ENCODE data around the gene CACNA1A. TPM values are rescaled to one million over a fixed set of nuclear protein-coding genes. Genes with fewer than 3 reads are reported as not detected.
"Not testable (repeated sequence)": the region's sequence is repeated elsewhere in the genome, so short reads cannot be mapped to it uniquely, and the experiment has no call there.

CACNA1A gene
- total RNA-seq, 6 experiments from 2014 or later = 1.3 to 13.2 (median 10.0) TPM

DNA sequence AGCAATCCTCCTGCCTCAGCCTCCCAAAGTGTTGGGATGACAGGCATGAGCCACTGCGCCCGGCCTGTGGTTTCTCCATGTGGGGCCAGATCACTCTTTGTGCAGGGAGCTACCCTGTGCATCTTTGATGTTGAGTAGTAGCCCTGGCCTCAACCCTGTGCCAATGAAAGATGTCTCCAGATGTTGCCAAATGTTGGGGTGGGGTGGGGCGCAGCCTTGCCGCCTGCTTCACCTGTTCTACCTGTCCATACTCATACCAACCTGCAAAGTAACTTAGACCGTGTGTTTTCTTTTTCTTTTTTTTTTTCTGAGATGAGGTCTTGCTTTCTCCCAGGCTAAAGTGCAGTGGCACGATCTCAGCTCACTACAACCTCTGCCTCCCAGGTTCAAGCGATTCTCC is 335.1 kb downstream of the CACNA1A start:
- Mint-ChIP-seq H3K4me1 (ENCODE audit: low read depth) (peaks cover 61% of the 10 kb centered on the region), H3K9me3 (no peaks in the 10 kb centered on the region), H3K4me3 (no peak overlapping the region), H3K27ac (peak overlapping the region; percentile 58), H3K36me3 (ENCODE audit: low read depth) (no peaks in the 10 kb centered on the region), H3K27me3 (ENCODE audit: insufficient read depth) (peaks cover 4% of the 10 kb centered on the region)
- no peak for DNase-seq
- TF ChIP-seq, protein P1, sequence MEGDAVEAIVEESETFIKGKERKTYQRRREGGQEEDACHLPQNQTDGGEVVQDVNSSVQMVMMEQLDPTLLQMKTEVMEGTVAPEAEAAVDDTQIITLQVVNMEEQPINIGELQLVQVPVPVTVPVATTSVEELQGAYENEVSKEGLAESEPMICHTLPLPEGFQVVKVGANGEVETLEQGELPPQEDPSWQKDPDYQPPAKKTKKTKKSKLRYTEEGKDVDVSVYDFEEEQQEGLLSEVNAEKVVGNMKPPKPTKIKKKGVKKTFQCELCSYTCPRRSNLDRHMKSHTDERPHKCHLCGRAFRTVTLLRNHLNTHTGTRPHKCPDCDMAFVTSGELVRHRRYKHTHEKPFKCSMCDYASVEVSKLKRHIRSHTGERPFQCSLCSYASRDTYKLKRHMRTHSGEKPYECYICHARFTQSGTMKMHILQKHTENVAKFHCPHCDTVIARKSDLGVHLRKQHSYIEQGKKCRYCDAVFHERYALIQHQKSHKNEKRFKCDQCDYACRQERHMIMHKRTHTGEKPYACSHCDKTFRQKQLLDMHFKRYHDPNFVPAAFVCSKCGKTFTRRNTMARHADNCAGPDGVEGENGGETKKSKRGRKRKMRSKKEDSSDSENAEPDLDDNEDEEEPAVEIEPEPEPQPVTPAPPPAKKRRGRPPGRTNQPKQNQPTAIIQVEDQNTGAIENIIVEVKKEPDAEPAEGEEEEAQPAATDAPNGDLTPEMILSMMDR (IDR thresholded peaks at IDR 0.05) = no peak

DNA sequence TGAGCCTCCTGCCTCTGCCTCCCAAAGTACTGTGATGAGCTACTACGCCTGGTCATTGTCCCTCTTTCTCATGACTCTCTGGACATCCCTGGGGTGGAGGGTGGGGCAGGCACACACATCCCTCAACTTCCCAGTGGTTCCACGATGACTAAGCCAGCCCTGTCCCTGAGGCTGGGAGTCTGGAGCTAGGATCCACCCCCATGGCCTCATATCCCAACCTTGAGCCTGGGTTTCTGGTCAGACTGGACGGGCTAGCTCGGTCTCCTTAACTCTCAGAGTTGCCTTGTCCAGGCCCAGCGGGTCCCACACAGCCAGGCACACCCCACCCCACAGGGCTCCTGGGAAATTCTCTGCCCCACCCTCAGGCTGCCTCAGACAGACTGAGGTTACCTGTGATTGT is 336.5 kb downstream of the CACNA1A start:
- H3K9me3 Mint-ChIP-seq = no peaks in the 10 kb centered on the region
- H3K36me3 Mint-ChIP-seq (ENCODE audit: low read depth) = no peaks in the 10 kb centered on the region
- peak overlapping the region; percentile 48; the same call in 1 of the 2 replicates for H3K4me3 Mint-ChIP-seq
- TF ChIP-seq, protein P1 (IDR thresholded peaks at IDR 0.05) = no peak
- peaks cover 71% of the 10 kb centered on the region for H3K4me1 Mint-ChIP-seq (ENCODE audit: low read depth)
- DNase-seq = peak; percentile 73
- H3K27me3 Mint-ChIP-seq (ENCODE audit: insufficient read depth) = peaks cover 4% of the 10 kb centered on the region
- H3K27ac Mint-ChIP-seq = peak overlapping the region; percentile 90

DNA sequence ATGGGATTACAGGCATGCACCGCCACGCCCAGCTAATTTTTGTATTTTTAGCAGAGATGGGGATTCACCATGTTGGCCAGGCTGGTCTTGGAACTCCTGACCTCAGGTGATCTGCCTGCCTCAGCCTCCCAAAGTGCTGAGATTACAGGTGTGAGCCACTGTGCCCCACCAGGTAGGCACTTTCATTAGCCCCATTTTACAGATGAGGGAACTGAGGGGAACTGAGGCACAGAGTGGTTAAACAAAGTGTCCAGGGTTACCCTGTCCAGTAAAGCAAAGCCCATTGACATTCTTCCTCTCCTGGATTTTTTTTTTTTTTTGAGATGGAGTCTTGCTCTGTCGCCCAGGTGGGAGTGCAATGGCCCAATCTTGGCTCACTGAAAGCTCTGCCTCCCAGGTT is 340.1 kb downstream of the CACNA1A start:
- not testable (repeated sequence) for H3K27me3 Mint-ChIP-seq (ENCODE audit: insufficient read depth); H3K9me3 Mint-ChIP-seq; DNase-seq; H3K4me3 Mint-ChIP-seq; H3K36me3 Mint-ChIP-seq (ENCODE audit: low read depth)
- Mint-ChIP-seq H3K4me1 (ENCODE audit: low read depth) (peaks cover 76% of the 10 kb centered on the region), H3K27ac (peak overlapping the region; percentile 97)

DNA sequence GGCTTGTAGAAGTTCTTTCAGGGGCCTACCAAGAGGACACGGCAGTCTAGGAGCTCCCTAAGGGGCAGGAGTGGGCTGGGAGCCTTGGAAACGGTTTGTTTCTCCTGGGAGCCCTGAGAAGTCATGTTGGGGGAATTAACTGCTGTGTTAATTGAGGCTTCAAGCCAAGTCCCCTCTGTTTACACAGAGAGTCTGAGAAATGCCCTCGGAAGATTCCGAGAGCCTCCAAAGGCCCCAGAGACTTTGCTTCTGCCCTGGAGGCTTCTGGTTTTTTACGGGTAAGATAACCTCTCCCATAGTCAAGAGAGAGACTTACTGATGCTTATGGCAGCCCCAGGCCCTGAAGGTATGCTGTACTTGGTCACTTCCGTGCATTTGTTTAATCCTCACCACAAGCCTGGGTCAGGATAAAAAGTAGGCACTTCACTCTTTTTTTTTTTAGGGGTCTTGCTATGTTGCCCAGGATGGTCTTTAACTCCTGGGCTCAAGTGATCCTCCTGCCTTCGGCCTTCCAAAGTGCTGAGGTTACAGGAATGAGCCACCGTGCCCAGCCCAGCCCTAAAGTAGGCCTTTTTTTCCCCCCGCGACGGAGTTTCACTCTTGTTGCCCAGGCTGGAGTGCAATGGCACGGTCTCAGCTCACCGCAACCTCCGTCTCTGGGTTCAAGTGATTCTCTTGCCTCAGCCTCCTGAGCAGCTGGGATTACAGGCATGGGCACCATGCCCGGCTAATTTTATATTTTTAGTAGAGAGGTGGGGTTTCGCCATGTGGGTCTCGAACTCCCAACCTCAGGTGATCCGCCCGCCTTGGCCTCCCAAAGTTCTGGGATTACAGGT is 340.9 kb downstream of the CACNA1A start:
- Mint-ChIP-seq H3K9me3 (no peaks in the 10 kb centered on the region), H3K27ac (peak overlapping the region; percentile 97), H3K36me3 (ENCODE audit: low read depth) (no peaks in the 10 kb centered on the region), H3K4me3 (peak overlapping the region; percentile 79; the same call in 1 of the 2 replicates), H3K27me3 (ENCODE audit: insufficient read depth) (peaks cover 2% of the 10 kb centered on the region), H3K4me1 (ENCODE audit: low read depth) (peaks cover 75% of the 10 kb centered on the region)
- TF ChIP-seq, protein P1 (IDR thresholded peaks at IDR 0.05) = no peak
- DNase-seq = no peak

DNA sequence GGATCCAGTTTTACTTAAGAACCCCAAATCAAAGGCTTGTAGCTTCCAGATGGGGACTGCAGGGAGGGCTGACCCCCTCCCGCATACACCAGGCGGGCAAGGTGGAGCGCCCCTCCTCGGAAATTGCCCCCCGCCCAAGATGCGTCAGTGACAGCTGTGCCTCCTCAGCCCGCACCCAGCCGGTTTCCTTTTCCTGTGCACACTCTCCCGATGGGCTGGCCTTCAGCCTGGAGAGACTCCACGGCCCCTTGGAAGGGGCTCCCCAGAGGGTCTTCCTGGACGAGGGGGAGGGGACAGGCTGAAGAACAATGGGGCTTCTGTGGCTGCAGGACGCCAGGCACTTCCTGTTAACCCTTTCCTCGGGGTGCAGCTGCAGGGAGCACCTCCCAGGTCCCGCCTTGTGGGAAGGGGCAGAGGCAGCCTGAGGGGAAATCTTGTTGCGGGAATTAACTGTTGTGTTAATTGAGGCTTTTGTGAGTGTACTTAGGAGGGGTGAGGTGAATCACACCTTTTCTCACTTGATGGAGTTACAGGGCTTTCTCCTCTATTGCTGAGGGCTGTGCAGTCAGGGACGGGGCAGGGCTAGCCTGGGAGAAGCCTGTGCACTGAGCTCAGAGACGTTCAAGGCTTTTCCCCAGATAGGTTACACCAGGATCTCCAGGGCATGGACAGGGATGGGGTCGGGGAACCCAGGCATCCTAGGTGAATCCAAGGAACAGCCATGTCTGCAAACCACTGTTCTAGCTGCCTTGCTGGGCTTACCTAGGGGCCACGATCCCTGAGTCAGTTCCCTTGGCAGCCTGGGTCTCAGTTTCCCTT is 341.7 kb downstream of the CACNA1A start:
- no peak for DNase-seq
- TF ChIP-seq, protein P1 (IDR thresholded peaks at IDR 0.05) = no peak
- H3K27me3 Mint-ChIP-seq (ENCODE audit: insufficient read depth) = peaks cover 1% of the 10 kb centered on the region
- no peaks in the 10 kb centered on the region for H3K36me3 Mint-ChIP-seq (ENCODE audit: low read depth)
- H3K4me1 Mint-ChIP-seq (ENCODE audit: low read depth) = peaks cover 70% of the 10 kb centered on the region
- H3K9me3 Mint-ChIP-seq = no peaks in the 10 kb centered on the region
- peak overlapping the region; percentile 97 for H3K27ac Mint-ChIP-seq
- peak overlapping the region; percentile 79 for H3K4me3 Mint-ChIP-seq
